ENCODE data around the gene CHSY1.

GRCh38 chr15:101258238-101259144 lies 6.6 kb upstream of the CHSY1 start:
- TF ChIP-seq CTCF (conservative IDR thresholded peaks at IDR 0.05): peak; percentile 90
- no peak for TF ChIP-seq ZFX (IDR thresholded peaks at IDR 0.05)
